Gastrocnemius medialis (tissue), 4 donors: ENCODE results near the gene TLR1. TPM values are rescaled to one million over a fixed set of nuclear protein-coding genes. Genes with fewer than 3 reads are reported as not detected.

Source experiments
- ATAC-seq, 2 donors: fragments of 150-250 bp; one replicate each; pipeline ENCODE4 v1.9.1; 2016
- DNase-seq, 2 donors: peaks; one replicate each; pipeline ENCODE4 v3.0.0-alpha.2; 2019
- H3K27ac ChIP-seq, 4 donors: fragments of 200-600 bp; sonication (generic); 1 replicate in 1 of 4; 2 replicates in 3 of 4; pipeline ENCODE4 v1.5.1; 2016 to 2018; ENCODE audit warnings: mild to moderate bottlenecking in 2 of 4, moderate library complexity in 1 of 4
- H3K27me3 ChIP-seq, 3 donors: fragments of 200-600 bp; sonication (generic) in 2 of 3; 1 replicate in 1 of 3; 2 replicates in 2 of 3; pipeline versions ENCODE4 v1.5.1 to v1.6.0; 2016 to 2019; ENCODE audit warnings: mild to moderate bottlenecking in 1 of 3, moderate library complexity in 1 of 3
- H3K36me3 ChIP-seq, 2 donors: fragments of 200-600 bp; sonication (generic) in 1 of 2; one replicate each; pipeline ENCODE4 v1.5.1; 2017 to 2018
- H3K4me1 ChIP-seq, 2 donors: fragments of 200-600 bp; sonication (generic) in 1 of 2; one replicate each; pipeline ENCODE4 v1.5.1; 2016 to 2017; ENCODE audit warnings: mild to moderate bottlenecking in 2 of 2
- H3K4me3 ChIP-seq, 4 donors: fragments of 200-600 bp; sonication (generic) in 3 of 4; 1 replicate in 1 of 4; 2 replicates in 3 of 4; pipeline ENCODE4 v1.5.1; 2016 to 2019; ENCODE audit warnings: mild to moderate bottlenecking in 2 of 4
- H3K9me3 ChIP-seq, 3 donors: fragments of 200-600 bp; sonication (generic) in 2 of 3; 1 replicate in 1 of 3; 2 replicates in 2 of 3; pipeline ENCODE4 v1.5.1; 2016 to 2019
- CTCF ChIP-seq, 5 experiments: fragments of 450-650 bp in 3 of 5; fragments of 200-600 bp in 2 of 5; sonication (generic) in 2 of 5; IDR thresholded peaks in 4 of 5; conservative IDR thresholded peaks in 1 of 5; 1 replicate in 4 of 5; 2 replicates in 1 of 5; pipeline ENCODE4 v1.5.1; 2016 to 2019; ENCODE audit warnings: antibody characterized with exemption in 5 of 5, mild to moderate bottlenecking in 3 of 5, moderate library complexity in 3 of 5
- POLR2A ChIP-seq, 2 donors: fragments of 450-650 bp; IDR thresholded peaks; one replicate each; pipeline ENCODE4 v1.6.1; 2017; ENCODE audit warnings: antibody characterized with exemption in 2 of 2, mild to moderate bottlenecking in 2 of 2, moderate library complexity in 2 of 2
- in situ Hi-C, 4 donors: fragments of 200-750 bp; cut with MboI; loops; one replicate each; pipeline versions ENCODE4 v1.15.0 to v1.8.0; 2017; ENCODE audit warnings: low sequenced_read_pairs in 4 of 4
- intact Hi-C: fragments of 100-400 bp; cut with DNase I; formaldehyde crosslinking; loops from one replicate; pipeline ENCODE4 v1.15.1; 2023; ENCODE audit warnings: low total_unique reads
- total RNA-seq, 4 donors: library from RNA; depleted of rRNA; stranded (reverse); fragments of >200 nt; gene quantifications; one replicate each; pipeline versions ENCODE4 v1.1.0 to v1.2.3, GENCODE V29; 2016

The TLR1 gene
- total RNA-seq, 4 donors from 2014 or later, result 1.3 to 2.4 (median 1.5) TPM; not detected in 1

GRCh38 chr4:38795087-38795486 is 9.5 kb downstream of the TLR1 start:
- no peaks in the 10 kb centered on the region for H3K9me3 ChIP-seq
- no peak overlapping the region for H3K4me3 ChIP-seq
- H3K4me1 ChIP-seq, result no peaks in the 10 kb centered on the region
- in situ Hi-C loops, result no loop called here
- TF ChIP-seq CTCF (IDR thresholded peaks at IDR 0.05 in 4 of 5, conservative IDR thresholded peaks at IDR 0.05 in 1 of 5), result no peak
- no peak for TF ChIP-seq POLR2A (IDR thresholded peaks at IDR 0.05)
- H3K36me3 ChIP-seq, result no peaks in the 10 kb centered on the region
- no peaks in the 10 kb centered on the region for H3K27me3 ChIP-seq
- intact Hi-C loops, result no loop called here
- ATAC-seq (no peak), DNase-seq (no peak)
- H3K27ac ChIP-seq, result no peak overlapping the region

- Histone ChIP-seq H3K9me3 (no peaks in the 10 kb centered on the region), H3K27ac (no peak overlapping the region), H3K4me1 (no peaks in the 10 kb centered on the region), H3K36me3 (no peaks in the 10 kb centered on the region), H3K27me3 (no peaks in the 10 kb centered on the region), H3K4me3 (no peak overlapping the region)
- ATAC-seq (no peak), DNase-seq (no peak)
- intact Hi-C loops, result no loop called here
- in situ Hi-C loops, result no loop called here
- no peak for TF ChIP-seq CTCF (IDR thresholded peaks at IDR 0.05 in 4 of 5, conservative IDR thresholded peaks at IDR 0.05 in 1 of 5)
These were observed 10.5 kb downstream of the TLR1 start for GRCh38 chr4:38794051-38794450.

- H3K36me3 ChIP-seq, result no peaks in the 10 kb centered on the region
- TF ChIP-seq CTCF (IDR thresholded peaks at IDR 0.05 in 4 of 5, conservative IDR thresholded peaks at IDR 0.05 in 1 of 5) (no peak), POLR2A (IDR thresholded peaks at IDR 0.05) (no peak)
- no peak overlapping the region for H3K27ac ChIP-seq
- no peaks in the 10 kb centered on the region for H3K4me1 ChIP-seq
- no peaks in the 10 kb centered on the region for H3K27me3 ChIP-seq
- ATAC-seq (no peak), DNase-seq (no peak)
- intact Hi-C loops (no loop called here), in situ Hi-C loops (no loop called here)
- no peaks in the 10 kb centered on the region for H3K9me3 ChIP-seq
- H3K4me3 ChIP-seq, result no peak overlapping the region
These were observed 13.6 kb downstream of the TLR1 start for GRCh38 chr4:38791010-38791409.

- H3K36me3 ChIP-seq, result no peaks in the 10 kb centered on the region
- intact Hi-C loops, result no loop called here
- H3K4me1 ChIP-seq, result no peaks in the 10 kb centered on the region
- H3K27me3 ChIP-seq, result no peaks in the 10 kb centered on the region
- TF ChIP-seq POLR2A (IDR thresholded peaks at IDR 0.05) (no peak), CTCF (IDR thresholded peaks at IDR 0.05 in 4 of 5, conservative IDR thresholded peaks at IDR 0.05 in 1 of 5) (no peak)
- no peaks in the 10 kb centered on the region for H3K9me3 ChIP-seq
- in situ Hi-C loops, result no loop called here
- ATAC-seq (no peak), DNase-seq (no peak)
- no peak overlapping the region for H3K27ac ChIP-seq
- no peak overlapping the region for H3K4me3 ChIP-seq
These were observed 16.3 kb downstream of the TLR1 start for GRCh38 chr4:38788317-38788716.

GRCh38 chr4:38787693-38788092 is 16.9 kb downstream of the TLR1 start:
- H3K36me3 ChIP-seq, result no peaks in the 10 kb centered on the region
- no peak for DNase-seq
- H3K27ac ChIP-seq, result no peak overlapping the region
- intact Hi-C loops, result no loop called here
- H3K27me3 ChIP-seq, result no peaks in the 10 kb centered on the region
- no peaks in the 10 kb centered on the region for H3K9me3 ChIP-seq
- H3K4me3 ChIP-seq, result no peak overlapping the region
- H3K4me1 ChIP-seq, result no peaks in the 10 kb centered on the region
- in situ Hi-C loops, result no loop called here
- ATAC-seq, result no peak
- TF ChIP-seq POLR2A (IDR thresholded peaks at IDR 0.05) (no peak), CTCF (IDR thresholded peaks at IDR 0.05 in 4 of 5, conservative IDR thresholded peaks at IDR 0.05 in 1 of 5) (no peak)
